DOHH2 (cell line): ENCODE results near the gene EPB41L1.

Experiments used
- CTCF ChIP-seq: fragments of 200-600 bp; sonication (generic); IDR thresholded peaks from one replicate; pipeline ENCODE4 v1.5.1; 2014; ENCODE audit warnings: antibody characterized with exemption, mild to moderate bottlenecking, low read depth, low read length; ENCODE audit not compliant: poor library complexity, severe bottlenecking
- EZH2phosphoT487 ChIP-seq: fragments of 200-600 bp; sonication (generic); IDR thresholded peaks from 2 replicates; pipeline ENCODE4 v1.6.1; 2017; ENCODE audit warnings: borderline replicate concordance, mild to moderate bottlenecking, antibody characterized with exemption, low read length, moderate library complexity, mixed read lengths

GRCh38 chr20:36238760-36239159, 84.2 kb downstream of the EPB41L1 start:
- TF ChIP-seq CTCF (no peak), EZH2phosphoT487 (no peak)
